Stimulated activated naive B cell treated with anti-CD40 and anti-IgM and Interleukin-4, amounts not matched to agents 10 μg/mL and 1 μg/mL and 100 μg/mL, for 72 hours (primary cell): ENCODE measurements around the gene ARMC7.
"Not testable (repeated sequence)": the region's sequence is repeated elsewhere in the genome, so short reads cannot be mapped to it uniquely, and the experiment has no call there.

Source experiments
- ATAC-seq, 2 donors: fragments of 150-1000 bp; cut with Tn5 transposase; replicated peaks; 2 replicates each; pipeline ENCODE4 v1.10.0; 2021; ENCODE audit warnings: moderate library complexity in 1 of 2
- DNase-seq: peaks from one replicate; pipeline ENCODE4 v3.0.0; 2021
- H3K27ac Mint-ChIP-seq: one replicate; pipeline ENCODE4 v1.8.0; 2022; ENCODE audit warnings: mild to moderate bottlenecking, mixed read lengths
- H3K27me3 Mint-ChIP-seq, 2 donors: one replicate each; pipeline ENCODE4 v1.8.0; 2022; ENCODE audit warnings: mixed read lengths in 2 of 2
- H3K36me3 Mint-ChIP-seq, 2 donors: one replicate each; pipeline ENCODE4 v1.8.0; 2022; ENCODE audit warnings: mixed read lengths in 2 of 2, mild to moderate bottlenecking in 1 of 2
- H3K4me1 Mint-ChIP-seq, 2 donors: one replicate each; pipeline ENCODE4 v1.8.0; 2022; ENCODE audit warnings: mixed read lengths in 2 of 2, mild to moderate bottlenecking in 1 of 2
- H3K4me3 Mint-ChIP-seq, 2 donors: one replicate each; pipeline ENCODE4 v1.8.0; 2022; ENCODE audit warnings: mild to moderate bottlenecking in 2 of 2, mixed read lengths in 2 of 2, moderate library complexity in 1 of 2
- H3K9me3 Mint-ChIP-seq, 2 donors: one replicate each; pipeline ENCODE4 v1.8.0; 2022; ENCODE audit warnings: mixed read lengths in 2 of 2, mild to moderate bottlenecking in 1 of 2

The ARMC7 gene

DNA sequence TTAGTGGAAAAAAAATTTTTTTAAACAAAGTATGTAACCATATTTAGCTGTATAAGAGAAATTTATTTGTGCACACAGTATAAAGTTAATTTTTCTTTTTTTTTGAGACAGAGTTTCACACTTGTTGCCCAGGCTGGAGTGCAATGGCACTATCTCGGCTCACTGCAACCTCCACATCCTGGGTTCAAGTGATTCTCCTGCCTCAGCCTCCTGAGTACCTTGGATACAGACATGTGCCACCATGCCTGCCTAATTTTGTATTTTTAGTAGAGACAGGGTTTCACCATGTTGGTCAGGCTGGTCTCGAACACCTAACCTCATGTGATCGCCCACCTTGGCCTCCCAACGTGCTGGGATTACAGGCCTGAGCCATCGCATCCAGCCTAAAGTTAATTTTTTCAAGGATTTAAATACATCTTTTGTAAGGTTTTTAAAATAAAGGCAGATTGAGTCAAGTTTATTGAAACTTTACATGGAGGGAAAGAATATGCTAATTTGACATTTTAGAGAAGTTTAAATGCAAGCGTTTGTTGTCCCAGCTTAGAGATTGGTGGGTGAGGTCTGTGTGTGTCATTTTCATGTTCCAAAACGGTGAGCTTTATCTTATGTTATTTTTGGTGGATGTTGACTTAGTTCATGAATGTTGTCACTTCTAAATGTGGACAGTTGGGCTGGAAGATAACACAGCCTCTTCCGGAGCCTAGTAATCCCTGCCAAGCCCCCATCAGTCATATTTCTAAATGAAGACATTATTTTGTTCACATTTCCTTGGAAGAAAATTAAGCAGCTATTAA lies 38.1 kb upstream of the ARMC7 start:
- H3K4me1 Mint-ChIP-seq, H3K9me3 Mint-ChIP-seq, DNase-seq, H3K4me3 Mint-ChIP-seq, H3K36me3 Mint-ChIP-seq, H3K27ac Mint-ChIP-seq, H3K27me3 Mint-ChIP-seq, ATAC-seq: not testable (repeated sequence)

DNA sequence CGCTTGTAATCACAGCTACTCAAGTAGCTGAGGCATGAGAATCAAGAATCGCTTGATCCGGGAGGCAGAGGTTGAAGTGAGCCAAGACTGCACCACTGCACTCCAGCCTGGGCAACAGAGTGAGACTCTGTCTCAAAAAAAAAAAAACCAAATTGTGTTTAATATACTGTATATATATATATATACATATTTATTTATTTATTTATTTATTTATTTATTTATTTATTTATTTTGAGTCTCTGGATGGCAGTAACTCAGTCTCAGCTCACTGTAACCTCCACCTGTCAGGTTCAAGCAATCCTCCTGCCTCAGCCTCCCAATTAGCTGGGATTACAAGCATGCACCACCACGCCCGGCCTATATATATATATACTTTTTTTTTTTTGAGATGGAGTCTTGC lies 36.9 kb upstream of the ARMC7 start:
- not testable (repeated sequence) for H3K27ac Mint-ChIP-seq, DNase-seq, ATAC-seq, H3K4me3 Mint-ChIP-seq, H3K9me3 Mint-ChIP-seq, H3K27me3 Mint-ChIP-seq, H3K36me3 Mint-ChIP-seq
- H3K4me1 Mint-ChIP-seq: peaks cover 8 to 15% of the 10 kb centered on the region in 2 donors

DNA sequence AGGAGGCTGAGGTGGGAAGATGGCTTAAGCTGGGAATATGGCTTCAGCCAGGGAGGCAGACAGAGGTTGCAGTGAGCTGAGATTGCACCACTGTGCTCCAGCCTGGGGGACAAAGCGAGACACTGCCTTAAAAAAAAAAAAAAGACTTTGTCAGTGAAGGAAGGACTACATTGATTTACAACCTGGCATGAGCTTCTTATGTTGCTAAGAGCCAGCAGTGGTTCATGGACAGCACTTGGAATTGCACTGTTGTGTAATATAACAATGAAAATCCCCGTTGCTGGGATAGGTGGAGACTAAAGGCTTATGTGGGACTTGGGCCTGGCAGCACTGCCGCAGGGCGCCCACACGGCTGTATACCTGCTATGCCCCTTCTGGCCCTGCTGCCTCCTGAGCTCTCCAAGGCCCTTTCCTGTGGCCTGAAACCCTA lies 36.1 kb upstream of the ARMC7 start:
- no peaks in the 10 kb centered on the region for H3K9me3 Mint-ChIP-seq
- no peak overlapping the region for H3K4me3 Mint-ChIP-seq
- H3K27me3 Mint-ChIP-seq: no peaks in the 10 kb centered on the region
- DNase-seq (no peak), ATAC-seq (no peak)
- no peak overlapping the region for H3K27ac Mint-ChIP-seq
- H3K36me3 Mint-ChIP-seq: no peaks in the 10 kb centered on the region
- H3K4me1 Mint-ChIP-seq: peaks cover 13 to 22% of the 10 kb centered on the region in 2 donors

DNA sequence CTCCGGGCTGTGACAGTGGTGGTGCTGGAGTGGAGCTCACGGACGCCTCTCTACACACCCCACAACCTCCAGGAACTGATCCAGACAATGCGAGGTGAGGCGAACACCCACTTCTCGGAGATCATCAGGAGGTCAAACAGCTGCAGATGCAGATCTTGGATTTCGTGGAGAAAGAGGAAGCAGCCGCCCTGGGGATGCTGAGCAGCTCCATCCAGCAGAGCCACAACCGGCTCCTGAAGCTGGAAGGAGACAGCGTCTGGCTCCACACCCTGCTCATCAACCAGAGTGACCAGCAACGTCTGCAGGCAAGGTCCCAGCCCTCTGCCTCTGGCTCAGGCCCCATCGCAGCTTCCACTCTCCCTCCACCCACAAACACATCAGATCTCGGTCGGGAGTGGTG lies 35.2 kb upstream of the ARMC7 start:
- Mint-ChIP-seq H3K27me3 (no peaks in the 10 kb centered on the region), H3K36me3 (no peaks in the 10 kb centered on the region), H3K27ac (no peak overlapping the region), H3K9me3 (no peaks in the 10 kb centered on the region), H3K4me3 (no peak overlapping the region), H3K4me1 (peaks cover 20 to 31% of the 10 kb centered on the region in 2 donors)
- ATAC-seq: no peak
- DNase-seq: no peak

DNA sequence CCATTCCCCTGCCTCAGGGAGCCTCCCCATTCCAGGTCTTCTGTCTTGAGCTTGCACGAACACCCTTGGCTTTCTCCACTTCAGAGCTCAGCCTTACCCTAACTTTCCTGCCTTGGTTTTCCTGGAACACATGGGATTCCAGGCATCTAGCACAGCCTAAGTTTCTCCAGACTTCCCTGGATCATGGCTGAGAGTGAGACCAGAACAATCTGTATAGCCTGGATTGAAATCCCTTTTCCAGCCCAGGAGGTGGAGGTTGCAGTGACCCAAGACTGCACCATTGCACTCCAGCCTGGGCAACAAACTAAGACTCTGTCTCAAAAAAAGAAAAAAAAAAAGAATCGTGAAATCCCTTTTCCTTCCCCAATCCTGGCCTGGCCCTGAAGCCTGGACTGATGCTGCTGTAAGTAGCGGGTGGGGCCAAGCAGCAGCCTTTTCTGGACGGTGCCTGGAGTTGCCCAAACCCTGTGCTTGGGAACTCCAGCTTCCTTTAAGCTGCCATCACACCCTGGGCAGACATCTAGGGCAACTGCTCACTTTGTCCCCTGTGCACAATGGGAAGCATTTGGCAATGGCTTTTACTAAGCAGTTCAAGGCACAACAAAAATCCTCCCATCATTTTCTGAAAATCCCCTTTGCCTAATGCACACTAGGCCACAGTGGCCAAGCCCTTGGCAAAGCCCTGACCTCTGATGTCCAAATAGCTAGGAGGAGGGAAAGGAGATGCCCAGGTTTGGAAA lies 34.0 kb upstream of the ARMC7 start:
- Mint-ChIP-seq H3K9me3 (no peaks in the 10 kb centered on the region), H3K27ac (no peak overlapping the region)
- no peak for ATAC-seq

DNA sequence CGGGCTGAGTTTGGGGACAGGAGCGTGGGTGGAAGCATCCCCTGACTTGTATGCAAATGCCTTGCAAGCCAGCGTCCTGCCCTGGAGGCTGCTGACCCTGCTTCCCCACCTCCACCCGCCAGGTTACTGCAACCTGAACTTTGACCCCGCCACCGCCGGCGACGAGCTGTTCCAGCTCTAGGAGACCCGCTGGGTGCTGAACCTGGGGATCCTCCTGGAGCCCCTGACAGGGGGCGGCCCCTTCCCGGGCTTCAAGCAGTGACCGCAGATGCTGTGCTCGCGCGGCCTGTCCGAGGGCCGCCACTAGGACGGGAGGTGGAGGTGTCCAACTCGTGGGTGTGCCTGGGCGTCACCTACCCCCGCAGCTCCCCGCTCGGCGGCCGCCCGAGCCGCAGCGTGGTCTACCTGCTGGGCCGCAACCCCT lies 32.7 kb upstream of the ARMC7 start:
- Mint-ChIP-seq H3K36me3 (no peaks in the 10 kb centered on the region), H3K4me3 (peak overlapping the region; percentile 83 to 84), H3K27ac (peak overlapping the region; percentile 88), H3K9me3 (no peaks in the 10 kb centered on the region), H3K27me3 (peaks cover under 1 to 4% of the 10 kb centered on the region in 2 donors), H3K4me1 (peaks cover 20 to 35% of the 10 kb centered on the region in 2 donors)
- ATAC-seq (no peak), DNase-seq (no peak)

More for the DNA sequence above, 34.0 kb upstream of the ARMC7 start:
- no peak for DNase-seq
- Mint-ChIP-seq H3K4me1 (peaks cover 20 to 35% of the 10 kb centered on the region in 2 donors), H3K27me3 (no peaks in the 10 kb centered on the region), H3K4me3 (no peak overlapping the region), H3K36me3 (no peaks in the 10 kb centered on the region)

DNA sequence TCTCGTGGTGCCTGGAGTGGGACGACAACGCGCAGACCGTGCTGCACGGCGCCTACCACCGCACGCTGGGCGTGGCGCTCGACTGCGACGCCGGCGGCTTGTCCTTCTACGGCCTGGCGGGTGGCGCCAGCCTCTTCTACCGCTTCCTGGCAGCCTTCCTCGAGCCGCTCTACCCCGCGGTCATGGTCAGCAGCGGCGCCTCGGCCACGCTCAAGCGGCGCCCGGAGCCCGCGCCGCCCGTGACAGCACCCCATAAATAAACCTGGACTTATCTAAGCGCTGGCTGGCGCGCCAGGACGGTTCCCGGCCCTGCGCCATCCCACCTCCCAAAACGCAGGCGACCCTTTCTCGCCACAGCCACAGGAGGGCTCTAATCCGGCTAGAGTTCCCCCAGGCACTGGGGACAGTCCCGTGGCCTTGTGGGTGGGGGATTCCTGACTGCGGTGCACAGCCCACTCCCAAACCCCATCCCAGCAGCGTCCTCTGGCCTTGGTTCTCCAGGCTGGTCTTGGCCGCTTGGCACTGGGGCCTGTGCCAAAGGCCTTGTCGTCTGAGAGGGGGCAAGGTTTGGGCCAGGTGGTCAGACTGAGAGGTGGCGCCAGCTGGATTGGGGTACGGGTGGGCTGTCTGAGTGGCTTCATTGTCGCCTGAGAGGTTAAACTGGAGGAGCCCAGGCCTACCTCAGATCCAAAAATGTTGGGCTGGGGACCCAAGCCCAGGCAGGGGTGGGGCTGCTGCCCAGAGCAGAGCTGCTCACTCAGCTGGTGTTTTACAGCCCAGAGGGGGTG lies 32.1 kb upstream of the ARMC7 start:
- no peaks in the 10 kb centered on the region for H3K36me3 Mint-ChIP-seq
- H3K27me3 Mint-ChIP-seq: peaks cover 6 to 10% of the 10 kb centered on the region in 2 donors
- H3K9me3 Mint-ChIP-seq: no peaks in the 10 kb centered on the region
- H3K4me3 Mint-ChIP-seq: peak overlapping the region; percentile 83 to 84
- H3K27ac Mint-ChIP-seq: peak overlapping the region; percentile 88
- DNase-seq: peak; percentile 51
- peak; percentile 63 to 78 for ATAC-seq
- peaks cover 20 to 35% of the 10 kb centered on the region in 2 donors for H3K4me1 Mint-ChIP-seq

DNA sequence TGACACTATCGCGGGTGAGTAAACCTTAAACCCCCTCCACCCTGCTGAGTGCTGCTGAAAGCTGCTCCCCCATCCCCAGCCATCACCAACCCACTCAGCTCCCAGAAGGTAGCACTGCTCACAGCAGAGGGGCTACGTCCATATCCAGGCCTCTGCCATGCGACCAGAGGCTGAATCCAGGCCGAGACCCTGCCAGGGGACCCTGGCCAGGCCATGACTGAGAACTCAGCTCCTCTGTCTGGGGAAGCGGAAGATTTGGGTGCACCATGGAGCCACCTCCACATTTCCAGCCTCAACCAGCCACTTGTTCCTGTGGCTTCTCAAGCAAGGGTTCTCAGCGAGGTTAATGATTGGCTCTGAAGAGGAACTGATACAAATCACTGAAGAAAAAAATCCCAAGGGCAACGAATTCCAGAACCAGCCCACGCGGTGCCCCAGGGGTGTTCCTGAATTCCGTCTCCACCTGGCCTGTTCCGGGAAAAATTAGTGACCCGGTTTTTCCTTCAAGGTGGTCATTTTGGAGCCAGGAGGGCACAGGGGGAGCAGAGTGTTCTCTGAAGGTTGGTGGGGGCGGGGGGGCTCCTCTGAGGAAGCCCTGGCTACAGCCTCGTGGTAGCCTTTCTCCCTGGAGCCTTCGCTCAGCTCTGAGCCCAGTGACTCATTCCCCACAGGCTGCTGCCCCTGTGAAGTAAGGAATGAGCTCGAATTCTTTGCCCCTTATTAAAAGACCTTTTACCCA lies 31.3 kb upstream of the ARMC7 start:
- H3K27me3 Mint-ChIP-seq: peaks cover 9 to 11% of the 10 kb centered on the region in 2 donors
- H3K36me3 Mint-ChIP-seq: no peaks in the 10 kb centered on the region
- peak overlapping the region; percentile 32 to 83 for H3K4me3 Mint-ChIP-seq
- peak; percentile 68 to 73 for ATAC-seq
- H3K9me3 Mint-ChIP-seq: no peaks in the 10 kb centered on the region
- DNase-seq: peak; percentile 44
- peaks cover 20 to 35% of the 10 kb centered on the region in 2 donors for H3K4me1 Mint-ChIP-seq
- H3K27ac Mint-ChIP-seq: peak overlapping the region; percentile 88

DNA sequence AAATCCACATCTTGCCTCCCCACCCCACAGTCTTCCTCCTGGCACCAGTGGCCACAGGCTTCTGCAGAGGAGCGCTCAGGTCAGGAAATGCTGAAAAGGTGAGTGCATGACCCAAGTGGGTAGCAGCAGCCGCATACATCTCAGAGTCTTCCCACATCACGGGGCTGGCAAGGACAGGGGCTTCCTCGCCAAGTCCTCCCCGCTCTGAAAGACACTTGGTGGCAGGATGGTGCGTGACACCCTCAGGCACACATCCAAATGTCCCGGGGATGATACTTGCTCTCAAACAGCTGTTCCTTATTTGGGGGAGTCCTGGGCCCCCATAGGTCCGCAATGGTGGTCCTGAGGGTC lies 30.8 kb upstream of the ARMC7 start:
- H3K27me3 Mint-ChIP-seq: peaks cover 9 to 11% of the 10 kb centered on the region in 2 donors
- ATAC-seq: peak in 1 of 2 donors; percentile 2
- peak overlapping the region in 1 of 2 donors; percentile 41 for H3K4me3 Mint-ChIP-seq
- no peak for DNase-seq
- no peaks in the 10 kb centered on the region for H3K36me3 Mint-ChIP-seq
- H3K9me3 Mint-ChIP-seq: no peaks in the 10 kb centered on the region
- H3K27ac Mint-ChIP-seq: peak overlapping the region; percentile 6
- H3K4me1 Mint-ChIP-seq: peaks cover 20 to 35% of the 10 kb centered on the region in 2 donors

DNA sequence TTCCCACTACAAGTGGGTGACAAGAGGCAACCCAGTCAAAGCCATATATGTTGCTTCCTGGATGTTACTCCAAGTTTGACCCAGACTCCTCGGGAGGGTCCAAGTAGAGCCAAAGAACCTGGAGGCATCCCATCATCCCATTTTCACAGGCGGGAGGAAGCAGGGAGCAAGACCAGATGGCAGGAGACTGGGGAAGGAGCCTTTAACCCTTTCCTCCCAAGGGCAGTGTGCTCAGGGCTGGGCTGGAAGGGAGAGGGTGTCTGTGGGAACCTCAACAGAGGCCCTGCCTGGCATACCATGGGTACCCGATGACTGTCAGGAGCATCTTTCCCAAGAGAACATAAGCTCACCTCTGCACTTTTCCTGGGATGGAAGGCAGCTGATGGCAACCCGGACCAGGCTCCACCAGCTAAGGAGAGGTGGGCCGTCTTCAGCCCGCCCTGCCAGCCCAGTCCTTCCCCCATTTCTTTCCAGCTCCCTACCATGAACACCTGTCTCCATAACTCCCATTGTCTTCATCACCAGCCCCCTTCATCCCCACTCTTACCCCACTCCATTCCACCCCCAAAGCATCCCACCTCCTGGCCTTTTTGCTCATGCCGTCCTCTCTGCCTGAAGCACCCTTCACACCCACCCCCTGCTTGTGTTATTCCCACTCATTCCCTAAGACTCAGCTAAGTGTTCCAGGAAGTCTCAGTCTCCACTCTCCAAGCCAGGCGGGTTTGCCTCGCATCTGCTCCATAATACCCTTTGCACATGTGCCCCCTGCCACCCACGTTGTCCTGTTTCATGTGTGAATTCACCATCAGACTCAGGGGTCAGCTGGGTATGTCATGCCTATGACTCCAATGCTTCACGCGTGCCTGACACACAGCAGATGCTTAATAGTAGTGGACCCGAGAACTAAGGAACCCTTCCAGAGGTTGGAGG lies 27.9 kb upstream of the ARMC7 start:
- no peaks in the 10 kb centered on the region for H3K36me3 Mint-ChIP-seq

DNA sequence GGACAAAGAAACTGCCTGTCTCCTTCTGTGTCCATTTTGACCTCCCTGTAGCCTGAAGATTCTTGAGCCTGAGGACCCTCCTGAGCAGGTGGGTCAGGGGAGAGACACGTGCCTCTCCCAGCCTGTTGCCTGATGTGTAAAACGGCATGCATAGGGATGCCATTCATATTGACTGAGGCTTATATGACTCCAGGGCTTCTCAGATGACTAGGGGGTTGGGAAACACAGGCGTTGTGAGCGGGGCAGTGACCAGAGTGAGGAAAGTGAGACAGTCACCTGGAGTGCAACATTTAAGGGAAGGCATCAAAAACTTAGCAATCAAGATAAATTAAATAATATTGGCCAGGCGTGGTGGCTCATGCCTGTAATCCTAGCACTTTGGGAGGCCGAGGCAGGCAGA lies 27.1 kb upstream of the ARMC7 start:
- no peaks in the 10 kb centered on the region for H3K36me3 Mint-ChIP-seq
- no peaks in the 10 kb centered on the region for H3K9me3 Mint-ChIP-seq
- no peak for DNase-seq
- peaks cover 9 to 14% of the 10 kb centered on the region in 2 donors for H3K27me3 Mint-ChIP-seq
- ATAC-seq: no peak
- H3K4me1 Mint-ChIP-seq: peaks cover 23 to 35% of the 10 kb centered on the region in 2 donors
- H3K27ac Mint-ChIP-seq: no peak overlapping the region
- no peak overlapping the region for H3K4me3 Mint-ChIP-seq

More for the DNA sequence above, 27.9 kb upstream of the ARMC7 start:
- Mint-ChIP-seq H3K9me3 (no peaks in the 10 kb centered on the region), H3K27ac (no peak overlapping the region), H3K27me3 (peaks cover 9 to 14% of the 10 kb centered on the region in 2 donors), H3K4me1 (peaks cover 23 to 37% of the 10 kb centered on the region in 2 donors), H3K4me3 (no peak overlapping the region)
- ATAC-seq (no peak), DNase-seq (no peak)

DNA sequence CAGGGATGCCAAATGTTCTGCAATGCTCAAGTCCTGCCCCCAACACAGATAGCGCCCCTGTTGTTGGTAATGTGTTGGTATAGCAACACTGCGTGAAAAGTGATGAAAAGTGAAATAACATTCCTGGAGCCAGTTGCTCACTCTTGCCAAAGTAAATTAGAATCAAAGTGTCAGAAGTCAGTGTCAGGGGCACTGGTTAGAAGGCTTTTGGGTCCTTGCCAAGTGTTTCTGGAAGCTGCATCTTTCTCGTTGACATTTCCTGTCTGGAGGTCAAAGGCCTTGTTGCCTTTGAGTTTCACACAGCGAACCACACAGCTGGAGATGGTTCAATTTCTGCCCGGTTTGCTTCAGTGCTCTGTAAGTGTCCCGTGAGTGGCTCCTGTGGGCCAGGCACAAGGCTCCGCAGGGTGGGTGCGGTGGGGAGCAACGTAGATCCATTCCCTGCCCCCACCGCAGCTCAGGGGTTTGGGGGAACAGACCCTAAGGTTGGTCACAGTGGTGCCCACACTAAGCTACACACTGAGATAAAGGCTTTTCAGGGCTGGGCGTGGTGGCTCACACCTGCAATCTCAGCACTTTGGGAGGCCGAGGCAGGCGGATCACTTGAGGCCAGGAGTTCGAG lies 25.6 kb upstream of the ARMC7 start:
- H3K27ac Mint-ChIP-seq: peak overlapping the region; percentile 17
- no peaks in the 10 kb centered on the region for H3K9me3 Mint-ChIP-seq
- DNase-seq (no peak), ATAC-seq (no peak)
- H3K27me3 Mint-ChIP-seq: peaks cover 9 to 14% of the 10 kb centered on the region in 2 donors
- no peaks in the 10 kb centered on the region for H3K36me3 Mint-ChIP-seq
- H3K4me1 Mint-ChIP-seq: peaks cover 14 to 26% of the 10 kb centered on the region in 2 donors
- H3K4me3 Mint-ChIP-seq: no peak overlapping the region
